PC-9 (cell line): Measurements from ENCODE around the gene PTPRG. TPM values are rescaled to one million over a fixed set of nuclear protein-coding genes. Genes with fewer than 3 reads are reported as not detected.

Source experiments
- BruUV-seq: library from RNA; stranded (reverse); fragments of 400-500 nt; replicated peaks from 2 replicates; lab custom pipeline; 2021; lab: Mats Ljungman, UMichigan
- CTCF ChIA-PET: fragments of 300-600 bp; sonication (Branson Sonifier 250); formaldehyde crosslinking; loops from one replicate; lab custom pipeline; 2022; ENCODE audit warnings: antibody characterized with exemption; lab: Charles Lee
- POLR2A ChIA-PET: fragments of 300-600 bp; sonication (Branson Sonifier 250); formaldehyde crosslinking; loops from one replicate; lab custom pipeline; 2022; ENCODE audit warnings: antibody characterized with exemption; ENCODE audit not compliant: unreplicated experiment; lab: Charles Lee
- DNase-seq, 2 experiments: peaks; one replicate each; pipeline versions ENCODE4 v3.0.0 to v3.0.0-alpha.2; 2015 to 2022; ENCODE audit warnings: mixed read lengths in 1 of 2
- H2AFZ ChIP-seq: fragments of 200-600 bp; sonication (generic); 2 replicates; pipeline ENCODE4 v1.8.1; 2017; ENCODE audit warnings: antibody characterized with exemption
- H3F3A ChIP-seq: fragments of 200-600 bp; sonication (generic); 2 replicates; pipeline ENCODE4 v1.8.1; 2017; ENCODE audit warnings: antibody characterized with exemption, mild to moderate bottlenecking, low read depth; ENCODE audit not compliant: insufficient read depth
- H3K27ac ChIP-seq: fragments of 200-600 bp; sonication (generic); 2 replicates; pipeline ENCODE4 v1.6.1; 2016; ENCODE audit warnings: mixed run types
- H3K27me3 ChIP-seq: fragments of 200-600 bp; sonication (generic); 2 replicates; pipeline ENCODE4 v1.6.1; 2016; ENCODE audit warnings: low read depth, mixed run types; ENCODE audit not compliant: insufficient read depth
- H3K36me3 ChIP-seq: fragments of 200-600 bp; sonication (generic); 2 replicates; pipeline ENCODE4 v1.6.1; 2016; ENCODE audit warnings: low read depth, mixed run types
- H3K4me1 ChIP-seq: fragments of 200-600 bp; sonication (generic); replicated peaks from 2 replicates; pipeline ENCODE4 v1.6.1; 2016; ENCODE audit warnings: mixed run types; ENCODE audit not compliant: insufficient read depth
- H3K4me2 ChIP-seq: fragments of 200-600 bp; sonication (generic); 2 replicates; pipeline ENCODE4 v1.6.1; 2017; ENCODE audit warnings: mixed run types
- H3K4me3 ChIP-seq: fragments of 200-600 bp; sonication (generic); 2 replicates; pipeline ENCODE4 v1.6.1; 2016; ENCODE audit warnings: mixed run types
- H3K79me2 ChIP-seq: fragments of 200-600 bp; sonication (generic); 2 replicates; pipeline ENCODE4 v1.6.1; 2017; ENCODE audit warnings: low read depth, mixed run types
- H3K9me2 ChIP-seq: fragments of 200-600 bp; sonication (generic); 2 replicates; pipeline ENCODE4 v1.8.1; 2017; ENCODE audit warnings: mild to moderate bottlenecking; ENCODE audit not compliant: insufficient read depth
- H3K9me3 ChIP-seq: fragments of 200-600 bp; sonication (generic); 2 replicates; pipeline ENCODE4 v1.8.1; 2016; ENCODE audit warnings: low read depth; ENCODE audit not compliant: insufficient read depth
- H4K20me1 ChIP-seq: fragments of 200-600 bp; sonication (generic); 2 replicates; pipeline ENCODE4 v1.8.1; 2017; ENCODE audit not compliant: insufficient read depth
- EZH2 ChIP-seq: fragments of 200-600 bp; sonication (generic); IDR thresholded peaks from 2 replicates; pipeline ENCODE4 v1.8.0; 2017; ENCODE audit warnings: antibody characterized with exemption, low read depth
- intact Hi-C: fragments of 100-400 bp; cut with micrococcal nuclease; formaldehyde crosslinking; loops from one replicate; pipeline ENCODE4 v1.10.0; 2022; ENCODE audit not compliant: unreplicated experiment
- total RNA-seq: library from RNA; stranded (reverse); gene quantifications from 2 replicates; pipeline ENCODE4 v1.2.3, GENCODE V29; 2021
- TF ChIP-seq, protein P1 (sequence below): fragments of 200-600 bp; sonication (generic); conservative IDR thresholded peaks from 2 replicates; pipeline ENCODE4 v1.6.1; 2017; ENCODE audit warnings: mixed run types, antibody characterized with exemption, mild to moderate bottlenecking, moderate library complexity

Gene PTPRG
- total RNA-seq, 1 experiment from 2014 or later: 32.9 TPM

DNA sequence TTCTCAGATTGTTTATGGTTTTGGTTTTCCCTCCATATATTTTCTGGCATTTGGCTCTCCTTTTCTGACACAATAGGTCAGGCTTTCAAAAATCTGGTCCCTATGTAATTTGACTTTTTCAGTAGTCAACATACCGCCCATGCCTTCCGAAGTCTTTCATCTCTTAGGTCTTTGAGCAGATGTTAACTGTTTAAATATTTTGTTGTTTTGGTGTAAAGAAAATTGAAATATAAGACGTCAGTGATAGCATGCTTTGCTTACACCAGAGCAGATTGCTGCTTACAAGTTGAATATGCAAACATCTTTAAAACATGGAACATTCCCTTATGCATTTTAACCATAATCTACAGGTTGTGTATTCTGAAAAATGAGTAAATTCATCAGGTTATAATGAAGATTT lies 233.0 kb downstream of the PTPRG start:
- Histone ChIP-seq H3K36me3 (no peaks in the 10 kb centered on the region), H2AFZ (no peak overlapping the region), H3F3A (0 out of 2 replicates have a peak, but pooled peaks cover 5% of the 10 kb centered on the region), H3K27ac (no peak overlapping the region), H3K79me2 (no peaks in the 10 kb centered on the region), H3K4me3 (no peak overlapping the region), H3K4me2 (no peak overlapping the region), H3K9me3 (no peaks in the 10 kb centered on the region), H3K9me2 (no peaks in the 10 kb centered on the region), H3K27me3 (no peaks in the 10 kb centered on the region), H3K4me1 (no peaks in the 10 kb centered on the region), H4K20me1 (no peaks in the 10 kb centered on the region)
- intact Hi-C loops: no loop called here
- CTCF ChIA-PET: no interaction called here
- no peak for DNase-seq
- BruUV-seq: no TSS peak
- TF ChIP-seq EZH2: no peak
- TF ChIP-seq, protein P1, sequence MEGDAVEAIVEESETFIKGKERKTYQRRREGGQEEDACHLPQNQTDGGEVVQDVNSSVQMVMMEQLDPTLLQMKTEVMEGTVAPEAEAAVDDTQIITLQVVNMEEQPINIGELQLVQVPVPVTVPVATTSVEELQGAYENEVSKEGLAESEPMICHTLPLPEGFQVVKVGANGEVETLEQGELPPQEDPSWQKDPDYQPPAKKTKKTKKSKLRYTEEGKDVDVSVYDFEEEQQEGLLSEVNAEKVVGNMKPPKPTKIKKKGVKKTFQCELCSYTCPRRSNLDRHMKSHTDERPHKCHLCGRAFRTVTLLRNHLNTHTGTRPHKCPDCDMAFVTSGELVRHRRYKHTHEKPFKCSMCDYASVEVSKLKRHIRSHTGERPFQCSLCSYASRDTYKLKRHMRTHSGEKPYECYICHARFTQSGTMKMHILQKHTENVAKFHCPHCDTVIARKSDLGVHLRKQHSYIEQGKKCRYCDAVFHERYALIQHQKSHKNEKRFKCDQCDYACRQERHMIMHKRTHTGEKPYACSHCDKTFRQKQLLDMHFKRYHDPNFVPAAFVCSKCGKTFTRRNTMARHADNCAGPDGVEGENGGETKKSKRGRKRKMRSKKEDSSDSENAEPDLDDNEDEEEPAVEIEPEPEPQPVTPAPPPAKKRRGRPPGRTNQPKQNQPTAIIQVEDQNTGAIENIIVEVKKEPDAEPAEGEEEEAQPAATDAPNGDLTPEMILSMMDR: no peak
- POLR2A ChIA-PET: no interaction called here

DNA sequence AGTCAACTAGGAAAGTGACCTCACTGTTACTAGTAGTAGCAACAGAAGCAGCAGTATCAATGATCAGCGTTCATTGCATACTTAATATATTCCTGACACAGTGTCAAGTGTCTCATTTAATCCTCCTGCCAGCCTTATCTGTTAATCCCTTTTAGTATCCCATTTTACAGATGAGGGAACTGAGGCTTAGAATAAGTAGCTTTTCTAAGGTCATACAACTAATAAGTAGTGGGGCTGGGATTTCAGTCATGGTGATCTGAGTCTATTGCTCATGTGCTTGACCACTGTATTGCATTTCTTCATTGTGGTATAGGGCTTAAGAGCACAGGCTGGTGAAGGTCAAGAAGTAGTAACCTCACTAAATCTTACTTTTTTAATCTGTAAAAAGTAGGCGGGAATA lies 233.6 kb downstream of the PTPRG start:
- Histone ChIP-seq H3F3A (0 out of 2 replicates have a peak, but pooled peaks cover 5% of the 10 kb centered on the region), H3K27me3 (no peaks in the 10 kb centered on the region), H3K36me3 (no peaks in the 10 kb centered on the region), H2AFZ (no peak overlapping the region), H3K4me3 (no peak overlapping the region), H3K79me2 (no peaks in the 10 kb centered on the region), H3K9me2 (no peaks in the 10 kb centered on the region), H4K20me1 (no peaks in the 10 kb centered on the region), H3K4me1 (no peaks in the 10 kb centered on the region), H3K9me3 (no peaks in the 10 kb centered on the region), H3K4me2 (no peak overlapping the region), H3K27ac (no peak overlapping the region)
- TF ChIP-seq, protein P1: no peak
- no peak for TF ChIP-seq EZH2
- CTCF ChIA-PET: no interaction called here
- intact Hi-C loops: no loop called here
- no peak for DNase-seq
- no TSS peak for BruUV-seq
- POLR2A ChIA-PET: no interaction called here

DNA sequence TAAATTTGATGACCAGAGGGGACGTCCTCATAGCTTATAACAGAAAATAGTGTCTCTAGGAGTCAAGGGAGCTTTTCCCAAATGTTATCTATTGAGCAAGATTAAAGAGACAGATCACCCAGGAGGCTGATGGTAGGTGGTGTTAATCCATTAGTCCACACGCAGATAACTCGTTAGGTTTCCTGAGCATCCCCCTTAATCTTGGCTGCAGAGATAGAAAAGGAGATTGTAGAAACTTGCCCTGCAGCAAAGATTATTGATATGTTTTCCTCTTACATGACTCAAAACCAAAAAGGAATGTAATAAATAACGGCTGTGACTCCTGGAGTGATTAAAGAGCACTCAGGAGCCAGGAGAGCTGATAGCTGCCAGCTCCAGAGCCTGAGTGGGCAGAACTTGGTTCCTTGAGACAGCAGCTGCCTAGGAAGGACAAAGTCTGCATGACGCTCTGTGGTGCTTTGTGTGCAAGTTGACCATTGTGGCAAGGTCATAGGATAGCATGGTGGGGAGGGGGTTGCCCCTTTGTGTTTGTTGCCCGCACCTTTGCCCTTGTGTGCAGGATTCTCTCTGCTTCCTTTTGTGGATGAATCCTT lies 234.8 kb downstream of the PTPRG start:
- CTCF ChIA-PET: no interaction called here
- Histone ChIP-seq H2AFZ (no peak overlapping the region), H3K4me2 (no peak overlapping the region), H4K20me1 (no peaks in the 10 kb centered on the region), H3K79me2 (no peaks in the 10 kb centered on the region), H3K36me3 (no peaks in the 10 kb centered on the region), H3F3A (0 out of 2 replicates have a peak, but pooled peaks cover 5% of the 10 kb centered on the region), H3K9me2 (no peaks in the 10 kb centered on the region), H3K4me1 (no peaks in the 10 kb centered on the region), H3K4me3 (no peak overlapping the region), H3K27ac (no peak overlapping the region), H3K9me3 (no peaks in the 10 kb centered on the region), H3K27me3 (no peaks in the 10 kb centered on the region)
- no peak for DNase-seq
- no TSS peak for BruUV-seq
- intact Hi-C loops: no loop called here
- POLR2A ChIA-PET: no interaction called here
- no peak for TF ChIP-seq EZH2
- TF ChIP-seq, protein P1: no peak
